HEK293T (cell line): ENCODE measurements around the gene YWHAQ.

Source experiments
- CTCF ChIA-PET: fragments of 350-600 bp; formaldehyde crosslinking; extraction: SDS; loops from one replicate; lab custom pipeline; 2021; ENCODE audit warnings: antibody characterized with exemption, inconsistent platforms; lab: Yijun Ruan, JAX
- POLR2A ChIA-PET: fragments of 350-600 bp; formaldehyde crosslinking; extraction: SDS; loops from one replicate; lab custom pipeline; 2020; ENCODE audit warnings: antibody characterized with exemption, inconsistent platforms; lab: Yijun Ruan, JAX
- DNase-seq: peaks from one replicate; pipeline ENCODE4 v3.0.0; 2012; ENCODE audit warnings: mixed read lengths; ENCODE audit errors: extremely low spot score
- ARNT ChIP-seq: fragments of 450-650 bp; IDR thresholded peaks from 2 replicates; pipeline ENCODE4 v1.6.1; 2017; ENCODE audit warnings: mild to moderate bottlenecking
- BHLHE40 ChIP-seq: fragments of 450-650 bp; IDR thresholded peaks from 2 replicates; pipeline ENCODE4 v1.6.1; 2016; ENCODE audit warnings: mild to moderate bottlenecking, moderate library complexity, borderline replicate concordance
- CTBP1 ChIP-seq: fragments of 450-650 bp; IDR thresholded peaks from 2 replicates; pipeline ENCODE4 v1.6.1; 2016; ENCODE audit warnings: borderline replicate concordance
- ELF4 ChIP-seq: fragments of 450-650 bp; IDR thresholded peaks from 2 replicates; pipeline ENCODE4 v1.6.1; 2017; ENCODE audit warnings: antibody characterized with exemption
- FOXA1 ChIP-seq: fragments of 450-650 bp; IDR thresholded peaks from 2 replicates; pipeline ENCODE4 v1.6.1; 2016; ENCODE audit warnings: mild to moderate bottlenecking
- FOXK2 ChIP-seq: fragments of 450-650 bp; IDR thresholded peaks from 2 replicates; pipeline ENCODE4 v1.6.1; 2016; ENCODE audit warnings: mild to moderate bottlenecking
- FOXM1 ChIP-seq: fragments of 450-650 bp; IDR thresholded peaks from 2 replicates; pipeline ENCODE4 v1.6.1; 2017; ENCODE audit warnings: mild to moderate bottlenecking, borderline replicate concordance
- HDGF ChIP-seq: fragments of 450-650 bp; IDR thresholded peaks from 2 replicates; pipeline ENCODE4 v1.6.1; 2017; ENCODE audit warnings: antibody characterized with exemption, borderline replicate concordance
- L3MBTL2 ChIP-seq: fragments of 450-650 bp; conservative IDR thresholded peaks from 2 replicates; pipeline ENCODE4 v1.6.1; 2016; ENCODE audit warnings: mild to moderate bottlenecking
- LEF1 ChIP-seq: fragments of 450-650 bp; IDR thresholded peaks from 2 replicates; pipeline ENCODE4 v1.6.1; 2017; ENCODE audit warnings: mild to moderate bottlenecking, borderline replicate concordance
- NFRKB ChIP-seq: fragments of 450-650 bp; IDR thresholded peaks from 2 replicates; pipeline ENCODE4 v1.6.1; 2016; ENCODE audit warnings: mild to moderate bottlenecking, moderate library complexity
- SP1 ChIP-seq: fragments of 450-650 bp; IDR thresholded peaks from 2 replicates; pipeline ENCODE4 v1.6.1; 2017
- SUZ12 ChIP-seq: fragments of 450-650 bp; IDR thresholded peaks from 2 replicates; pipeline ENCODE4 v1.6.1; 2016; ENCODE audit warnings: mild to moderate bottlenecking
- TARDBP ChIP-seq: fragments of 450-650 bp; IDR thresholded peaks from 2 replicates; pipeline ENCODE4 v1.6.1; 2016
- ZNF384 ChIP-seq: fragments of 450-650 bp; IDR thresholded peaks from 2 replicates; pipeline ENCODE4 v1.6.1; 2016
- TF ChIP-seq, protein P1 (sequence below): fragments of 450-650 bp; IDR thresholded peaks from 2 replicates; pipeline ENCODE4 v1.6.1; 2016

The YWHAQ gene

DNA sequence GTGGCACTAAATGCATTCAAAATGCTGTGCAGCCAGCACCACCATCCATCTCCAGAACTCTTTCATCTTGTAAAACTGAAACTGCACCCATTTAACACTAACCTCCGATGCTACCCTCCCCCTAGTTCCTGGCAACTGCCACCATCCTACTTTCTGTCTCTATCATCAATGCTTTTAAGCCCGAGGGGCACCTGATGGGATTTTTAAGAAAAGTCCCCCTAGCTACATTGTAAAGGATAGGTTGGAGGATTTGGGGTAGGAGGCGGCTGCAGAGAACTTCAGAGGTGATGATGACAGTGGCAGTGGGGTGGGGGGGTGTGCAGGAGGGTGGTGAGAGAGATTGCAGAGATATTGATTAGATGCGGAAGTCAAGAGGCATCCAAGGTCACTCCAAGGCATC, 10.8 kb upstream of the YWHAQ start:
- no peak for TF ChIP-seq HDGF
- no peak for TF ChIP-seq FOXK2
- TF ChIP-seq, protein P1, sequence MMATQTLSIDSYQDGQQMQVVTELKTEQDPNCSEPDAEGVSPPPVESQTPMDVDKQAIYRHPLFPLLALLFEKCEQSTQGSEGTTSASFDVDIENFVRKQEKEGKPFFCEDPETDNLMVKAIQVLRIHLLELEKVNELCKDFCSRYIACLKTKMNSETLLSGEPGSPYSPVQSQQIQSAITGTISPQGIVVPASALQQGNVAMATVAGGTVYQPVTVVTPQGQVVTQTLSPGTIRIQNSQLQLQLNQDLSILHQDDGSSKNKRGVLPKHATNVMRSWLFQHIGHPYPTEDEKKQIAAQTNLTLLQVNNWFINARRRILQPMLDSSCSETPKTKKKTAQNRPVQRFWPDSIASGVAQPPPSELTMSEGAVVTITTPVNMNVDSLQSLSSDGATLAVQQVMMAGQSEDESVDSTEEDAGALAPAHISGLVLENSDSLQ, result no peak
- TF ChIP-seq FOXM1, result no peak
- no peak for TF ChIP-seq NFRKB
- no peak for TF ChIP-seq SUZ12
- TF ChIP-seq CTBP1, result no peak
- no peak for TF ChIP-seq FOXA1
- no peak for TF ChIP-seq BHLHE40
- TF ChIP-seq TARDBP, result no peak
- no peak for DNase-seq
- ChIA-PET POLR2A (no interaction called here), CTCF (no interaction called here)

DNA sequence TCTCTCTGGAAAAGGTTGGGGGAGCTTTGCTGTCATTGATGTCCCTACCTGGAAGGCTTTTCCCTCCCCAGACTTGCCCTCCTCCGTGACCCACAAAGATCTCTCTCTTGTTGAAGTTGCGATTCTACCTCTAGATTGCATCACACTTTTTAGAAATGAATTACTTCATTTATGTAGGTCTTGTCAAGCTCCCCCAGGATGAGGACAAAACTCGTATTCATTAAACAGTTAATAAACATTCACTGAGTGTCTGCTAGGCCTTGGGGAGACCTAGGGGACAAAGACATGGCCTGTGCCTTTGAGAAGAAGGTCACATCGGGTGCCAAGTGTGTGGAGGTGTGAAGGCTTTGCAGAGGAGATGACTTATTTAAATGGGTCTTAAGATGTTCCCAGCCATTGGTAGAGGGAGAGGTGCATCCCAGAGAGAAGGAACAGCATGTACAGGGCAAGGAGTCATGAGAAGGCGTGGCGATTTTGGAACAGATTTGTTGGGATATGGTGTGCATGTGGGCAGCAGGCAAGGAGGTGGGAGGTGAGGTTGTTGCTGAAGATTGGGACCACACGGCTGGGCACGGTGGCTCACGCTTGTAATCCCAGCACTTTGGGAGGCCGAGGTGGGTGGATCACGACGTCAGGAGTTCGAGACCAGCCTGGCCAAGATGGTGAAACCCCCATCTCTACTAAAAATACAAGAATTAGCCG, 9.8 kb upstream of the YWHAQ start:
- CTCF ChIA-PET, result interaction anchor here (1.2 kb wide), 1 partner anchor 130 kb away, joined by 3 read pairs; no protein-coding TSS in a partner anchor
- no peak for DNase-seq
- TF ChIP-seq ARNT (no peak), ZNF384 (no peak), SUZ12 (no peak), CTBP1 (no peak), TARDBP (no peak), NFRKB (no peak), BHLHE40 (no peak), HDGF (no peak), FOXA1 (no peak), ELF4 (no peak), LEF1 (no peak), SP1 (no peak), L3MBTL2 (no peak), FOXK2 (no peak), FOXM1 (no peak)
- TF ChIP-seq, protein P1, result no peak
- POLR2A ChIA-PET, result interaction anchor here (1.4 kb wide), 1 partner anchor 10 kb away, joined by 3 read pairs; the partner anchor contains the start of gene YWHAQ

DNA sequence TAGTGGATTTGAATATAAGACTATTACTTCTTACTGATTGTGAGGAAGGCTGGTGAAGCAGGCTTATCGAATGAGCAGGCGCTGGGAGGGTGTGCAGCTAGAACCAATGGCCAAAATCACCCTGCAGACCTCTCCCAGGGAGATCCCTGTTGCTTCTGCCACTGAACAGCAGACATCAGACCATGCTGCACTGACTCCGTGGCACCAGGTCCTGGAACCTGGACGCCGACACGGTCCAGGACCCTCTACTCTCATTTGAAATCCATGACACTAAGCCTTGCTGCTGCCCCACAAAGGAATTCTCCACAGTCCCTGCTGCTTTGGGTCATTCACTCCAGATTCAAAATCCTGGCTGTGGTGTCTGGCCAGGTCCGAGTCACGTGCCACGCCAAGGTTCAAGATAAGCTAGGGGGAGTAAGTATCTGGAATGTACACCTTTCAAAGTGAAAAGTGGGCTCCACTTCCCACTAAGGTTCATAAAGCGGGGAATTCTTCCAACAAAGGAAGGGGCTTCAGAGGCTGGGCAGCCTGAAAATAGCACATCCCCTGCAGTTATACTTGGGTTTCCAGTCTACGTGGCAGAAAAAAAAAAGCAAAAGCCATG, 9.0 kb upstream of the YWHAQ start:
- TF ChIP-seq ZNF384 (no peak), ARNT (no peak), FOXK2 (no peak), FOXA1 (no peak), BHLHE40 (no peak), ELF4 (no peak), TARDBP (no peak), NFRKB (no peak), FOXM1 (no peak)
- CTCF ChIA-PET, result interaction anchor here (1.2 kb wide), 1 partner anchor 130 kb away, joined by 3 read pairs; no protein-coding TSS in a partner anchor
- DNase-seq, result no peak
- POLR2A ChIA-PET, result interaction anchor here (0.8 to 1.4 kb wide), 3 partner anchors 9 to 84 kb away, joined by 3 to 8 read pairs (median 4); partner anchors contain the start of genes ADAM17 and YWHAQ

DNA sequence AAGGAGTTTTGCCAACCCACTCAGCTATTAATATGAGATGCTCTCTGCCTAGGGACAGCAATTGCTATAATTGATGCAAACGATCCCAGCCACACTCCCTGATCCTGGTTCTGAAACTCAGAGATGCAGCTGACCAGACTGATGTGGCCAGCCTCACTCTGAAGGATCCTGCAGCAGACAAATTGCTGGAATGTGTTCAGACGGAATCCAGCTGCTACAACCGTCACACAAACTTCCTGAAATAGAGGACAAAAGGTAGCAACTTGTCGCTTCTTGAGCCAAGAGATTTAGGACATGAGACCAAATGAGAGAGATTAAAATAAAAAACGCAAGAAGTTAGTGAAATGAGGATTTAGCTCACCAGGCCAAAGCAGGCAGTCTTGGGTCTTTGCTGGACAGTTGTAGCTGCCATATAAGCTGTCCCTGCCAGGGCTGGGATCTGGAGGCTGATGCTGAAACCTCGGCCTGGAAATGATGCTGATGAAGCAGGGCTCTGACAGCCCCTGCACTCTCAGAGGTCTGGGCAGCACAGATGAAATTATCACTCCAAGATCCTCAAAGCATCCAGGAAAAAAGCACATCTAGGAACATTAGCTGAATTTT, 8.3 kb upstream of the YWHAQ start:
- no peak for DNase-seq
- TF ChIP-seq CTBP1 (no peak), TARDBP (no peak), NFRKB (no peak), SUZ12 (no peak)
- ChIA-PET CTCF (interaction anchor here (1.2 kb wide), 1 partner anchor 131 kb away, joined by 3 read pairs; no protein-coding TSS in a partner anchor), POLR2A (interaction anchor here (0.5 to 1.0 kb wide), 3 partner anchors 8 to 83 kb away, joined by 3 to 8 read pairs (median 4); partner anchors contain the start of genes ADAM17 and YWHAQ)

DNA sequence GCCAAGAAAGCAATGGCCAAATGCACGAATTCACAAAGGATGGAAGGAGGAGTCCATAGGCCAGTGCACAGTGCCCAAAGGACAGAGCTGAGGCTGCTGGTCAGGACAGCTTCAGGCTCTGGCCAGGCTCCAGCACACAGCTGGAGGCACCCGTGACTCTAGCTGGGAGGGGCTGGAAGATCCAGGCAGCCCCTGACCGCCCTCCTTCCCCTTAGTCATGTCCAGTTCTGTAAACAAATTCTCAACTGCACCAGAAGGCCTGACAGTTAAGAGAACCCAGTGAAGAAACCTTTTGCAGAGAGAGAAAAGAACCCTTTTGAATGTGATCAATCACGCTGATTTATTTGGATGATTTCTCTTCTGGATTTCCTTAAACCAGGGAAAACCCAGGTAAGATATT, 7.7 kb upstream of the YWHAQ start:
- POLR2A ChIA-PET, result interaction anchor here (0.5 kb wide), 1 partner anchor 83 kb away, joined by 3 read pairs; the partner anchor contains the start of gene ADAM17

More for the DNA sequence above, 7.7 kb upstream of the YWHAQ start:
- no peak for DNase-seq
- CTCF ChIA-PET, result no interaction called here
- TF ChIP-seq SUZ12 (no peak), ZNF384 (no peak), L3MBTL2 (no peak), HDGF (no peak), FOXM1 (no peak), CTBP1 (no peak), LEF1 (no peak), ELF4 (no peak), BHLHE40 (no peak), FOXK2 (no peak), NFRKB (no peak), FOXA1 (no peak), ARNT (no peak), TARDBP (no peak), SP1 (no peak)
- TF ChIP-seq, protein P1, result no peak
